ENCODE results near the gene BCHE. TPM values are rescaled to one million over a fixed set of nuclear protein-coding genes. Genes with fewer than 3 reads are reported as not detected.
A peak's percentile ranks its signal among the peaks of the same experiment; 100 is the strongest.

Gene BCHE
- not detected in 2 replicates for total RNA-seq (2014; rRNA removed; shearing (Covaris generic))

DNA sequence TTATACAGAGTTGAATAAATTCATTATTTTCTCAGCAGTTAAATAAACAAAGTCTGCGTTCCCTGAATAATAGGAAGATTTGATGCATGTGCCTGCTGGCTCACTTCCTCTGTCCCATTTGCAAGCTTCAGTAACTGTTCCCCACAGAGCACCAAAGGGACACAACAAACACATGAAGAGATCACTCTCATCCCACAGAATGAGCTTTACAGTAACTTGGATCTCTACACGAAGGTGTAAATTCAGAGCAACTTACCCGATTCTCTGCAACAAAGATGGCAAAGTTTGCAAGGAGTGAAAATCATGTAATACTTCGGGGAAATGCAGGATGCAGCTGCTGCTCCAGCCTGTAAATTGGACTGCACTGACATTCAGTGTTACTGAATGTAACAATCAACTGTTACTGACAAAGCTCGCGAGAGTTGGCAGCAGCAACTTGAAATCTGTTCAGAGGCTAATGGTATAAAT lies at the start of gene BCHE:
Gene BCHE (minus strand): TSS at position 366 of the 468 bp plus-strand sequence. CDS start 6,390 bp downstream, outside the sequence.
- in situ Hi-C loops (cut with HindIII; ENCODE audit: low sequenced_read_pairs): no loop called here
- peak; percentile 21 for DNase-seq (ENCODE audit: low spot score)

DNA sequence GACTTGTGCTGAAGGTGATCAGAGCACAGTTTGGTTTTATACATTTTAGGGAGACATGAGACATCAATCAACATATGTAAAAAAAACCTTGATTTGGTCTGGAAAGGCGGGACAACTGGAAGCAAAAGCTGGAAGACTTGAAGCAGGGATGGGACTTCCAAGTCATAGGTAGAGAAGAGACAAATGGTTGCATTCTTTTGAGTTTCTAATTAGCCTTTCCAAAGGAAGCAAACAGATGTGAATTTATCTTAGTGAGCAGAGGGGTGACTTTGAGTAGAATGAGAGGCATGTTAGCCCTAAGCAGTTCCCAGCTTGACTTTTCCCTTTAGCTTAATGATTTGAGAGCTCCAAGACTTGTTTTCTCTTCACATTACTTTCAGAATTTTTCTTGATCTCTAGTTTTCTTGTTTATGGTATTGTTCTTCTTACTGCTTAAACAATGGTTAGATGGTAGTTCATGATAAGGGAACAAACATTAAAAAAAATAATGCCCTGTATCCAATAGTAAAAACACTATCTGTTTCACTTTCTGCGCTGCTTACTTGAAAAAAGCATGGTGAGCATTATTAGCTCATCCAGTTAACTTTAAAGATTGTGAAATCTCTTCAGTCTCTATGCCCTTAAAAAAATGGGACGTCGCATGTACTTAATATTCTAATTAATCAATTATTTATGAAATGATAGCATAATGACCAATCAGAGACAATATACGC lies 48.5 kb upstream of the BCHE start:
- DNase-seq (ENCODE audit: low spot score): no peak
- in situ Hi-C loops (cut with HindIII; ENCODE audit: low sequenced_read_pairs): no loop called here

DNA sequence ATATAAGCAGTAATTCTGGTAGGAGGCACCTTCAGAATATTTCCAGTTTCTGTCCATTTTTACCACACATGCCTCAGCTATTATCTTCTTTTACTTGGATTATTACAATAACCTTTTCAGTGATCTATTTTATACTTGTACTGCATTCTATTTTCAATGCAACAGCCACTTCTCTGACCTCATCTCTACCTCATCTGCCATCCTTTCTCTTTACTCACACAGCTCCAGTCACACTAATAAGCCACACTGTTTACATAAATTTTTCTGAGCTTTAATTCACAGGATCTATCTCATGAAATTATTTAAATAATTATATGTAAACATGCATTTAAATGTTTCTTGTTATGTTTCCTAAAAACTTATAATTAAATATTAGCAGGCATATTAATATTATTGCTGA lies 47.3 kb upstream of the BCHE start:
- no peak for DNase-seq (ENCODE audit: low spot score)
- in situ Hi-C loops (cut with HindIII; ENCODE audit: low sequenced_read_pairs): no loop called here

DNA sequence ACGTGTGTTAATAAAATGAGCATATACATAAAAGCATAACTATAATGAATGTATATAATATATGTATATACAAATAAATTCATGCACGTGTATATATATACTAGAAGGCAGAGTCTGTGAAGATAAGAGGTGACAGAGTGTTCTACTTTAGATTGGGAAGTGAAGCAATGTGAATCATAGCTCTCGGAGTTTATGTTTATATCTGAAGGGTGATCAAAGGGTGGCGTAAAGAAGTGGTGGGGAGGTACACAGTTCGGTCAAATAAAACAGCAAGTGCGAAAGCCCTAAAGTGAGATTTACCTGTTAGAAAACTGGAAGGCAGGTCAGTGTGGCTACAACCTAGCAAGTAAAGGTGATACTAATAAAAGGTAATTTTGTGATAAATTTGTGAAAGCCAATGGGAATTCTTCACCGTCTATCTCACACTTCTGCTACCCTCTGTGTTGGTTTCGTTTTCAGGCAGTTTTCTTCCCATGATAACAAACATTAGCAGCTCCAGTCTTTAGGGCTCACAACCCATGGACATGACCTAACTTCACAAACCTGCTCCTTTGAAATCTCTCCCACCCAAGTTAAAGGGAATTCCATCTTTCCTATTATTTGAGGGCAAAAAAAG lies 46.7 kb upstream of the BCHE start:
- in situ Hi-C loops (cut with HindIII; ENCODE audit: low sequenced_read_pairs): no loop called here
- no peak for DNase-seq (ENCODE audit: low spot score)

DNA sequence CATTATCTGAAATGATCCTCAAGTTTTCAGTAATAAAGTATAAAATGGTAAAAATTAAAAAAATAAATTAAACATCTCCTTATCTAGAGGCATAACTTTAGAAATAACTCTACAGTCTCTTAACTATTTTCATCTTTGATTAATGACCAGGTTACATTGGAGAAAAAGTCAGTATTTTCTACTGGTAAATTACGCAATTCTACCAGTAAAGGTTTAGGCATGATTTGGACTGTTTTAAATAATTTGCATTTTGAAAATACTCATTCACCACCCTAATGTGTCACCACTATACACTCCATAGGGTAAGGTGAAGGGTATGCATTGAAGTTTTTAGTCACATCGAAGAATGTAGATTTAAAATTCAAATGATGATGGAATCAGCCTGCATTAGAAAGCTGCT lies 45.9 kb upstream of the BCHE start:
- in situ Hi-C loops (cut with HindIII; ENCODE audit: low sequenced_read_pairs): no loop called here
- DNase-seq (ENCODE audit: low spot score): no peak

DNA sequence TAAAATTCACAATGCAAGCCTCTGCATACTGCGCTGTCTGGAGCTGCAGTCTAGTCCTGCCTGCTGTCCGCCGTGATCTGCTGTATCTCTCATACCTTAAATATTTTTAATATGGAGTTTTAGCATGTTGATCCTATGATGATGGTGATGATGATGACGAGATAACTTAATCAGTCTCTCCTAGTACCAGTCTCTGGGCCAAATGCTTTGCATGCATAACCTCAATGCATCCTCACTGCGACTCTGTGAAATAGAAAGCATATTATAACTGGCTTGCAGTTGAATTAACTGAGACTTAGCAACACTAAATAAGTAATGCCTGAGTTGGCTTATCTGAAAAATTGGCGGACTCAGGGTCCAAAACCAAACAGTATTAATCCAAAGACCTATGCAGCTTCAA lies 38.4 kb upstream of the BCHE start:
- in situ Hi-C loops (cut with HindIII; ENCODE audit: low sequenced_read_pairs): no loop called here
- no peak for DNase-seq (ENCODE audit: low spot score)

DNA sequence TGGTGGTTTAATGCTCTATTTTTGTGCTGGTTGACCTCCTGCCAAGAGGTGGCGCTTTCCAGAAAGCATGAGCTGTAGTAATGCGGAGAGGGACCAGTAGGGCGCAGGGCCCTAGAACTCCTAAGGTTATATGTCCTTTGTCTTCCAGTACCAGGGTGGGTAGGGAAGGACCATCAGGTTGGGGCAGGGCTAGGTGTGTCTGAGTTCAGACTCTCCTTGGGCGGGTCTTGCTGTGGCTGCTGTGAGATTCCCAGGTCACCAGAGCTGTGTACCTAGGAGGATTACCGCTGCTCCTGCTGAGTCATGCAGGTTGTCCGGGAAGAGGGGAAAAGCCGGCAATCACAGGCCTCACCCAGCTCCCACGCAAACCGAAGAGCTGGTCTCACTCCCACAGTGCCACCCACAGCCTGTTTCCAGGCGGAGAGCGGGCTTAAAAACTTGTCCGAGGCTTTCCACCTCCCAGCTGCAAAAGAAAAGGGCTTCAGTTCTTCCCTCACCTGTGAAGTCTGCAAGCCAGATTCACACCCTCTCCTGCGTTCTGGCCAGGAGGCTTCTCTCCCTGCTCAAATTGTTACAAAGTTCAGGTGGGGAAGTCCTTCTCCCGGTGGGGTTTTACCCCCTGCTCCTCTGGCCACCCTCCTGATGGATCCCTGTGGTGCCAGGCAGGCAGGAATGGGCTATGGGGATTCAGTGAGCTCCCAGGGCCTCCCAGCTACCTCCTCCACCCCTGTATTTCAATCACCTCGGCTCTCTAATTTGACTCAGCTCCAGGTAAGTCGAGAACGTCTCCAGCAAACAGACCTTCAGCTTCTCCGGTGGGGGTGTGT lies 37.7 kb upstream of the BCHE start:
- no peak for DNase-seq (ENCODE audit: low spot score)
- in situ Hi-C loops (cut with HindIII; ENCODE audit: low sequenced_read_pairs): no loop called here

DNA sequence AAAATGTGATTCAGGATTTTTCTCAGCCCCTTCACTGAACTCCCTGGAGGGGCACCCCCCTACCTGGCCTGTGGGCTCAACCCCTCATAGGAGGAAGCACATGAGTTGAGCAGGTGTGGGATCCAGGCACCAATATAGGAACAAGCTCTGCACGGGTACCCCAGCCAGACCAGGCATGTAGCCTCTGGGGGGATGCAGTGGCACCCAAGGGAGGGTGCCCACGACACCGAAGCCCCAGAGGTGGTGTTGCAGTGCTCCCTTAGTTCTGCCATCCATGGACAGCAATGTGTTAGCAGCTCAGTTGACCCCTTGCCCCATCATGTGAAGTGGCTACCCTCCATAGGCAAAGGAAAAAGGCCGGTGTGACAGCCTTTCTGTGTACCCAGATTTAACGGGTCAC lies 30.9 kb upstream of the BCHE start:
- in situ Hi-C loops (cut with HindIII; ENCODE audit: low sequenced_read_pairs): no loop called here
- DNase-seq (ENCODE audit: low spot score): no peak

DNA sequence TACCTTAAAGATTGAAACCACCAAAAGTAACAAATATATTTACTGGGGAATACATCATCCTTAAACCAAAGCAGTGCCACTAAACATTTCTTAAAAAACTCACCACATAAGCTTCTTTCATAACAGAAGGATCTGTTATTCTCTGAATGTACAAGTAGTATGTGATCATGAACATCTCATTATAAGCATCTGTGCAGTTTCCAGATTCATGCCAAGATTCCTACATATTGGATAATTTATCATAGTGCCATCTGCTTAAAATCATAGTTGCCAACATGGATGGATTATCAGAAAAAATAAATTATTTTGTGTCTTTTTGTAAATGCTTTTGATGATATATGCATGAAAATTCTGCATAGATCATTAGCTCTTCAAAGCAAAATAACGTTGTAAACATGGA lies 21.8 kb upstream of the BCHE start:
- no peak for DNase-seq (ENCODE audit: low spot score)
- in situ Hi-C loops (cut with HindIII; ENCODE audit: low sequenced_read_pairs): no loop called here

DNA sequence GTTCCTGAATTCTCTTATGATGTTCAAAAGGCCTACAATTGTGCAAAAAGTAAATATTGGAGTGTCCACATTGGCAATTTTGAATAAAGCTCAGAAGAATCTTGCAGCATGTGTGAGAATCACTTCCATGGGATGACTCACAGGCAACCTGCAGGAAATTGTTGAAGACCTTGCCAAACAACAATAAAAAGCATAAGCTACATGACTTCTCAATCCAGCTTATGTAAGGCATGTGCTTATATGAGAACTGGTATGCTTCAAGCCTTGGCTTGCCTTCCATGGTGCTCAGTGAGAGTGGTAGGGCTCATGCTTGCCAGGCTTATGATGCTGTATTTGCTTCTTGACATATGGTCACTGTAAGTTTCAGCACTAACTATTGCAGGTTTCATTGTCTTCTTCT lies 18.4 kb upstream of the BCHE start:
- no peak for DNase-seq (ENCODE audit: low spot score)
- in situ Hi-C loops (cut with HindIII; ENCODE audit: low sequenced_read_pairs): no loop called here

DNA sequence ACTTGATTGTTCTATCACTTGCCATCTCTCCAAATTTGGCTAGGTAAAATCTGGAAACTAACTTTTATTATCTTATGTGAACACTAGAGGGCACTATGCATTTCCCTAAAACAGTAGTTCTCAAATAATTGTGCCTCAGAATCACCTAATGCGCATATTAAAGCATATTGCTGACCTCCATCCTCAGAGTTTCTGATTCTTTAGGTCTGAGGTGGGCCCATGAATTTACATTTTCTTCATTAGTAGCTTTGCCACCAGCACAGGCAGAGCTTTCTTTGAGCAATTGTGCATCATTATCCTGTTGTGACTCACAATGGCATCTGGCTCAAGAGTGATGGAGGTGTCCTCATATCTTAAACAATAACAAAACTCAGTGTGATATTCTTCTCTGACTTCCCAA lies 17.5 kb upstream of the BCHE start:
- in situ Hi-C loops (cut with HindIII; ENCODE audit: low sequenced_read_pairs): no loop called here
- DNase-seq (ENCODE audit: low spot score): no peak

DNA sequence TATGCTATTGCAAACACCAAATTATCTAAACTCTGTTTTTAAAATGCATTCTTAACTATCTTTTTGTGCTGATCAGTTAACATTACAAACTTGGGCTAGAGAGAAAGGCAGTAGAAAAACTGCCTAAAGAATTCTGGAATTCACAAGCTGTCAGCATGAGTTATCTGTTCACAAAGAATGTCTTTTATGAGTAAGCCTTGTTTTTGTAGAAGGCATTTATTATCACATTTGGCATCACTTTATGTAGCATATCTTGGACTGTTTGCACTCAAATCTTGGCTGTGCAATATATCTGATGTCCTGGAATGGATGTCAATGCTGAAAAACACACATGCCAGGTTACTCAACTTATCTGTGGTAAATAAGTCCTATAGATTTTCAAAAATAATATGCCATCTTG lies 15.5 kb upstream of the BCHE start:
- in situ Hi-C loops (cut with HindIII; ENCODE audit: low sequenced_read_pairs): no loop called here
- DNase-seq (ENCODE audit: low spot score): no peak

DNA sequence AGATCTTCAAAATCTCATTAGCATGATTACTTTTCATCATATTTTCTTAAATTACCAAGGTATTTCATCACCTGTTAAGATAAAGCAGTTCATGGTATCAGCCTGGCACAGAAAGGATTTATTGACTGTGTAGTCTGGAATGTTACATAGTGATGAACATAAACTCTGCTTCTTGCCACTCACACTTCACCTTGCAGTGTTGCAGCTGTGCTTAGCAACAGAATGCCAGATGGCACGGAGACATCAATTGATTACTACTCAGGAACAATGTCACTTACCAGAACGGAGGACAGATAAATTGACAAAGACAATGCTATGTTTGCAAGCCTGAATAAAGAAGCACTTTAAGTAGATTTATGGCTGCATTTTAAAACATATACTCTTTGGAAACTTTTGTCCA lies 15.0 kb upstream of the BCHE start:
- in situ Hi-C loops (cut with HindIII; ENCODE audit: low sequenced_read_pairs): no loop called here
- no peak for DNase-seq (ENCODE audit: low spot score)

DNA sequence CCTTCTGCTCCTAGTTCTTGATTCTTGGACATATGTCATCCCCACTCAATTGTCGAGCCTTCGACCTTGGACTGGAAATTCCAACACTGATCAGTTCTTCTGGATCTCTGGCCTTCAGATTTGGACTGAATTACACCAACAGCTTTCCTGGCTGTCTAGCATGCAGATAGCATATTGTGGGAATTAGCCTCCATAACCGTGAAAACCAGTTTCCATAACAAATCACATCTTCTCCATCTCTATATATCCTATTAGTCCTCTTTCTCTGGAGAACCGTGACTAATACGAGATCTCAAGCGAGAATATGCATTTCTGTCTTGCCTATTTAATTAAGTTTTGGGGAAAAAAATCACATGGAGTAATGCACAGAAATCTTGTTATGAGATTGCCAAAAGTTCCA lies 8.8 kb upstream of the BCHE start:
- in situ Hi-C loops (cut with HindIII; ENCODE audit: low sequenced_read_pairs): no loop called here
- no peak for DNase-seq (ENCODE audit: low spot score)

DNA sequence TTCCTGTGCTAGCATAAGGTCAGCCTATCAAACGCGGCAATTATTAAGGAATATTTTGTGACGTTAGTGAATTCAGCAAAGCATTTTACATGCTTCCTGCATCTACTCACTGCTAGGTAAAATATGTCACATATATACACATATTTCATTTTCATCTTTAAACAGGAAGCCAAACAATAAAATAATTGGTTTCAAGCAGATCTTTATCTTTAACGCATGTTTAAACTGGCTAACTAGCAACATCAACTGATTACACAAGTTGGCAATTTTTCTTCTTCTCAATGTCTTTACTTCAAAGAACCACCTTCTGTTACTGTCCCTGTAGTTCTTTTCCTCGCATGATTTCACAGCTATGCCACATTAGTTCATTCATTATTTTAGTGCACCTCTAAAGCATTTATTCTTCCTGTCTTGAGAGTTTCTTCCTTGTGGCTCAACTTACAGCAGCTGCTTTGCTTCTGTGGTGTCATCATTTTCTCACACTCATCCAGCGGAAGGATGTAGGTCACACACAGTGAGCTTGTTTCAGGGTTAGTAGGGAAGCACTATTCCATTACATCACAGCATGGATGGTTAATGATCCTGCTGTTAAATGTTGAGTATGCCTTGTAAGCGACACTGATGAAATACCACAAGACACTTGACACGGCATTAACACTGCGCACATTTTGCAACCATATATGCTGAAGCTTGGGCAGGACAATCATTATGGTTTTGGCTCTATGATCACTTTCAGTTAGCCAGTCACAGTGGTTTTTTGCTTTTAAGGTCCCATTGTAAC lies 2.3 kb upstream of the BCHE start:
- in situ Hi-C loops (cut with HindIII; ENCODE audit: low sequenced_read_pairs): no loop called here
- no peak for DNase-seq (ENCODE audit: low spot score)

DNA sequence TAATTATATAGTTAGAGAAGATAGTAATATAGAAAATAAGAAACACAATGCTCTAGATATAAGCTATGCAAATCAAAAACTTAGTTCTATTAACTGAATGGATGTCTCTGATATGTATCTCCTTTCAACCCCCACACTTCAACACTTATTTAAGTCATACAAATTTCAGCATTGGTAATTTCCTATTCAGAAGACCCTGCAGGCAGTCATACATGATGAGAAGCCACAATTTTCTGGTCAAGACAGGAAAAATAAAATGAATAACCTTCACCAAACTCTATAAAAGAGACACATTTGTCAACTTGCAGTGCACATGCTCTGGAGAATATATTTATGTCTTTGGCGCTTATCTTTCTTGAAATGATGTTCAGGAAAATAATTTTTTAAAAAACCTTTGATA lies 578 bp upstream of the BCHE start:
- in situ Hi-C loops (cut with HindIII; ENCODE audit: low sequenced_read_pairs): no loop called here

DNA sequence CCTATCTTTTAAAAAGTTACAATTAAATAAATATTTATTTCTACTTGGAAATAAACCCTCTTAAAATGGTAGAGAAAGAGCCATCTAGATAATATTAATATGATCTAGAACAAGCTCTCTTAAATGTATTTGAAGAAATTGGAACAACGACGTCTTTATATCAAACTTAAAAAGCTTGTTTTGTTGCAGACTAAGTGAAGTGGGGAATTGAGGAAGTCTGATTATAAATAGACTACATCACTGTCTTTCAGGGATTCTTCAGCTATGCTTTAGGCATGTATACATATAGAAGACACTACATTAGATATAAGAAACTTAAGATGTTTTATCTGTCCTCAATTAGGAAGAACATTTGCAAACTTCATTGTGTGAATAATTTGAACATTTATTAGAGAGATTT lies 1.8 kb downstream of the BCHE start:
- in situ Hi-C loops (cut with HindIII; ENCODE audit: low sequenced_read_pairs): no loop called here
- DNase-seq (ENCODE audit: low spot score): no peak

More for the DNA sequence above, 578 bp upstream of the BCHE start:
- no peak for DNase-seq (ENCODE audit: low spot score)

DNA sequence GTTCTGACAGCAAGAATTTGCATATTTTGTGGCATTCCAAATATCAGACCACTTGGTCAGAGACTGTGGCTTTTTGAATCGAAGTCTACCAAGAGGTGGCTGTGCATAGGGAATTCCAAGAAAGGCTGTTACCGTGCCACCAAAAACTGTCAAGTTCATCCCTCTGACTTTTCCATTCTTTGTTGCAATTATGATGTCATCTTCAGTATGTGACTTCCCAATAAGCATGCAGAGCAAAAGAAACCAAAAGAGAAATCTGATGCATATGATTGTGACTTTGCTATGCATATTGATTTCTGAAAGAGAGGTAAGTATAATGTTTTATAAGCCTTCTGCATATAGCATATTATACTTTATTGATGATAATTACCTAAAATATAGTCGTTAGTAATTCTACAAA lies 6.5 kb downstream of the BCHE start:
- no peak for DNase-seq (ENCODE audit: low spot score)
- in situ Hi-C loops (cut with HindIII; ENCODE audit: low sequenced_read_pairs): no loop called here

DNA sequence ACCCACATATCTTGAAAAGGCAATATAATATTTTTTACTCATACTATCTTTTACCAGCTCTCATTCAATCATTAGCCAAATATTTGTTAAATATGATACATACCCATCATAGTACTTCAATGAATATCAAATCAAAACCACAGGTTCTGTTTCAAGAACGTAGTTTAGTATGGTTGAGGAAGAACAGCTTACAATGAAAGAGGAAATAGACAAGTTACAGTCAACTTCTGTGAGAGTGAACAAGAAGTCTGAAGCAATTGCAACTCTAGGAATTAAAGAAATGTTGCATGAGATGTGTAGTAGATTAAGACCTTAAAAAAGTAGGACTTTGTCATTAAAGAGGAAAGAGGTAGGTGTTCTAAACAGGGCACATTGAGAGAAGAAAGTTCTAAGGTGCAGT lies 9.3 kb downstream of the BCHE start:
- DNase-seq (ENCODE audit: low spot score): no peak
- in situ Hi-C loops (cut with HindIII; ENCODE audit: low sequenced_read_pairs): no loop called here

DNA sequence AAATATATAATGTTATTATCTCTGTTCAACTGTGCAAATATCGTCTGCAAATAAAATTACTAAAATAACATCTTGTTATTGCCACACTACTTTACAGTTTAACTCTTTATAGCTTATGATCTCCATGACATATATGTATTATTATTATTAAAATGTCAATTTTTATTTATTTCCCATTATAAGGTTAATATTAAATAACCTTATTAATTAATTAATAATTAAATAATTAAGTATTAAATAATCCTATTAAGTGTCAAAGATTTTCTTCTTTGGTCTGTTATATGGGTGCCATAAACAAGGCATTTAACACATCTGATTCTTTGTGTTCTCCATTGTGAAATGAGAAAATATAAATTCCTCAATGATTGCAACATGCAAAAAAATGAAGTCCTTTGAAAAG lies 10.0 kb downstream of the BCHE start:
- in situ Hi-C loops (cut with HindIII; ENCODE audit: low sequenced_read_pairs): no loop called here
- DNase-seq (ENCODE audit: low spot score): no peak
